ENCODE measurements around the gene GGN. TPM values are rescaled to one million over a fixed set of nuclear protein-coding genes. Genes with fewer than 3 reads are reported as not detected.

The GGN gene
- total RNA-seq, 1 experiment from 2014 or later, result 1.5 TPM

- peaks cover 67% of the 10 kb centered on the region for H3K27me3 Mint-ChIP-seq (ENCODE audit: low read depth)
- H2BK15ac ChIP-seq (ENCODE audit: low read depth, low read length), result no peak overlapping the region
- no peak overlapping the region for H3K4me3 Mint-ChIP-seq
- H3K27ac Mint-ChIP-seq, result no peak overlapping the region
- H3K4me2 ChIP-seq (ENCODE audit: insufficient read depth, insufficient read length, low read length), result no peak overlapping the region
- H3K36me3 Mint-ChIP-seq (ENCODE audit: insufficient read depth in 1 of 3, low read depth in 3 of 3), result no peaks in the 10 kb centered on the region; a peak in 1 of 7 replicates
- H3K14ac ChIP-seq (ENCODE audit: insufficient read depth, low read length), result peak overlapping the region; percentile 11; the same call in 1 of the 2 replicates
- no peak overlapping the region for H4K8ac ChIP-seq (replicated peaks; ENCODE audit: insufficient read length, low read depth, low read length)
- no CpG with 5 or more reads among the region's 16 CpGs for WGBS (ENCODE audit: extremely low coverage, insufficient read length, low lambda C conversion rate)
- H3K79me2 ChIP-seq (ENCODE audit: insufficient read depth, low read length), result no peaks in the 10 kb centered on the region
- H3T11ph ChIP-seq (ENCODE audit: low read length), result no peak overlapping the region
- H3K9me3 Mint-ChIP-seq, result no peaks in the 10 kb centered on the region
- DNase-seq, result no peak
- H2AFZ ChIP-seq (ENCODE audit: low read length), result no peak overlapping the region
- H3K18ac ChIP-seq (ENCODE audit: insufficient read length, low read depth, low read length), result no peak overlapping the region
- no peak overlapping the region for H3K23ac ChIP-seq (ENCODE audit: insufficient read length, low read depth, low read length)
- H2BK20ac ChIP-seq (ENCODE audit: low read depth, low read length, poor library complexity, severe bottlenecking), result no peak overlapping the region
- no peaks in the 10 kb centered on the region for H3K79me1 ChIP-seq (ENCODE audit: insufficient read depth, low read depth, low read length, poor library complexity, severe bottlenecking)
- no peak overlapping the region for H2BK12ac ChIP-seq (ENCODE audit: insufficient read length, low read depth, low read length)
- no peak overlapping the region for H2BK5ac ChIP-seq (ENCODE audit: insufficient read length, low read length)
- H4K5ac ChIP-seq (ENCODE audit: insufficient read length, low read depth, low read length), result no peak overlapping the region
- H3K4me1 Mint-ChIP-seq, result peaks cover 5 to 17% of the 10 kb centered on the region in 2 experiments
- no peak overlapping the region for H2AK5ac ChIP-seq (ENCODE audit: insufficient read length, low read length)
- H4K91ac ChIP-seq (ENCODE audit: insufficient read length, low read depth, low read length), result no peak overlapping the region
- no peaks in the 10 kb centered on the region for H4K20me1 ChIP-seq (ENCODE audit: control insufficient read depth, insufficient read depth, insufficient read length)
- H3K4me1 ChIP-seq (ENCODE audit: insufficient read depth, low read length), result no peaks in the 10 kb centered on the region
- H2BK120ac ChIP-seq (ENCODE audit: low read depth, low read length, poor library complexity, severe bottlenecking), result no peak overlapping the region
- no peaks in the 10 kb centered on the region for H3K23me2 ChIP-seq (ENCODE audit: insufficient read length, low read depth, low read length, poor library complexity, severe bottlenecking)
- no peaks in the 10 kb centered on the region for H3K9me3 ChIP-seq (ENCODE audit: control insufficient read depth, low read depth, low read length)
- no peak overlapping the region for H3K27ac ChIP-seq (ENCODE audit: insufficient read length, low read depth, low read length)
- H3K9ac ChIP-seq (ENCODE audit: extremely low read depth, insufficient read length, low read length), result no peak overlapping the region
- peaks cover 13% of the 10 kb centered on the region; the same call in 1 of the 2 replicates for H3K27me3 ChIP-seq (ENCODE audit: insufficient read depth, low read length)
- H3K4ac ChIP-seq (ENCODE audit: low read depth, low read length), result no peak overlapping the region
- TF ChIP-seq CTCF (conservative IDR thresholded peaks at IDR 0.05), result no peak
- H3K56ac ChIP-seq (ENCODE audit: insufficient read length, low read depth, low read length), result no peak overlapping the region
Observed at GRCh38 chr19:38355728-38356725, 31.8 kb downstream of the GGN start.

All from H9 (cell line).